Keratinocyte (primary cell): ENCODE measurements around the gene HOXB4.

Experiments
- EZH2 ChIP-seq: IDR thresholded peaks from one replicate; pipeline ENCODE4 v1.6.1; 2012; ENCODE audit warnings: inconsistent platforms, mild to moderate bottlenecking, low read length, moderate library complexity
- TF ChIP-seq, protein P1 (sequence below), 3 experiments: IDR thresholded peaks in 1 of 3; conservative IDR thresholded peaks in 1 of 3; optimal IDR thresholded peaks in 1 of 3; 2 replicates in 2 of 3; 3 replicates in 1 of 3; pipeline versions ENCODE3 to v1.5.1; 2011; ENCODE audit warnings: low read length in 3 of 3, mild to moderate bottlenecking in 3 of 3, moderate library complexity in 2 of 3, control low read depth in 1 of 3, inconsistent platforms in 1 of 3; ENCODE audit not compliant: insufficient read depth in 2 of 3; ENCODE audit errors: extremely low read depth in 1 of 3

DNA sequence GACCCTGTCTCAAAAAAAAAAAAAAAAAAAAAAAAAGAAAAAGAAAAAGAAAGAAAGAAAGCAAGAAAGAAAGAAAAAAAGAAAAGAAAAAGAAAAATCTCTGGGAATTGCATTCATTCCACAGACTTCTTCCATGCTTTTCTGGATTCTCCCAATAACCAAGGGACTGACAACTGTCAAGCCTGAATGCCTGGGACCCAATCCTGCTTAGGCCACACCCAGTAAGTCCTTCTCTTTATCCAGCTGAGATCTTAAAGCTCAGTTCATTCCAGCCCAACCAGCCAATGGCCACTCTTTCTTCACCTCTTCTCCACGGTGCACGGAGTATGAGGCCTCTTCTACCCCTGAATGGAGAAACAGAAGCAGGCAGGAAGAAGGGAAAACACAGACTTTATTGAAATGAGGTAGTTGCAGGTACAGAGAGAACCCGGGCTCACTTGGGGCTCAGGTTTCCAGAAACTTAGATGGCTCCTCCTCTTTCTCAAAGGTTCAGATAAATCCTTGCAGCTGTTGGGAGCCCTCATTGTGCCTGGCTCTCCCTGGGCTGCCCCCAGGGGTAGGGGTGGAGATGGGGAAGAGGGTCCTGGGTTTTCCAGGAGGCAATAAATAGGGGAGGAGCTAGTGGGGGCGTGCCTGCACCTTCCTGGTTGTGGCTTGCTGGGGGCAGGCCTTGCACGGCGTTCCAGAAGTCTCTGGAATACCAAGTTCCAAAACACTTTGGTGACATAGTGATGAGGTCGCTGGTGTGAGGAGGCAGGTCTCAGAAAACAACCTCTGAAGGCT, 49.8 kb downstream of the HOXB4 start:
- TF ChIP-seq, protein P1, sequence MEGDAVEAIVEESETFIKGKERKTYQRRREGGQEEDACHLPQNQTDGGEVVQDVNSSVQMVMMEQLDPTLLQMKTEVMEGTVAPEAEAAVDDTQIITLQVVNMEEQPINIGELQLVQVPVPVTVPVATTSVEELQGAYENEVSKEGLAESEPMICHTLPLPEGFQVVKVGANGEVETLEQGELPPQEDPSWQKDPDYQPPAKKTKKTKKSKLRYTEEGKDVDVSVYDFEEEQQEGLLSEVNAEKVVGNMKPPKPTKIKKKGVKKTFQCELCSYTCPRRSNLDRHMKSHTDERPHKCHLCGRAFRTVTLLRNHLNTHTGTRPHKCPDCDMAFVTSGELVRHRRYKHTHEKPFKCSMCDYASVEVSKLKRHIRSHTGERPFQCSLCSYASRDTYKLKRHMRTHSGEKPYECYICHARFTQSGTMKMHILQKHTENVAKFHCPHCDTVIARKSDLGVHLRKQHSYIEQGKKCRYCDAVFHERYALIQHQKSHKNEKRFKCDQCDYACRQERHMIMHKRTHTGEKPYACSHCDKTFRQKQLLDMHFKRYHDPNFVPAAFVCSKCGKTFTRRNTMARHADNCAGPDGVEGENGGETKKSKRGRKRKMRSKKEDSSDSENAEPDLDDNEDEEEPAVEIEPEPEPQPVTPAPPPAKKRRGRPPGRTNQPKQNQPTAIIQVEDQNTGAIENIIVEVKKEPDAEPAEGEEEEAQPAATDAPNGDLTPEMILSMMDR (optimal IDR thresholded peaks at IDR 0.05 in 1 of 3, IDR thresholded peaks at IDR 0.05 in 1 of 3, conservative IDR thresholded peaks at IDR 0.05 in 1 of 3; ENCODE audit: extremely low read depth in 1 of 3, insufficient read depth in 2 of 3, low read length in 3 of 3), result no peak
- TF ChIP-seq EZH2, result no peak
